Superior temporal gyrus (tissue), 1 donor: ENCODE measurements around the gene TRERF1.

Experiments used
- DNase-seq: peaks from one replicate; pipeline ENCODE4 v3.0.0-alpha.2; 2016; ENCODE audit errors: extremely low spot score

TRERF1 gene

DNA sequence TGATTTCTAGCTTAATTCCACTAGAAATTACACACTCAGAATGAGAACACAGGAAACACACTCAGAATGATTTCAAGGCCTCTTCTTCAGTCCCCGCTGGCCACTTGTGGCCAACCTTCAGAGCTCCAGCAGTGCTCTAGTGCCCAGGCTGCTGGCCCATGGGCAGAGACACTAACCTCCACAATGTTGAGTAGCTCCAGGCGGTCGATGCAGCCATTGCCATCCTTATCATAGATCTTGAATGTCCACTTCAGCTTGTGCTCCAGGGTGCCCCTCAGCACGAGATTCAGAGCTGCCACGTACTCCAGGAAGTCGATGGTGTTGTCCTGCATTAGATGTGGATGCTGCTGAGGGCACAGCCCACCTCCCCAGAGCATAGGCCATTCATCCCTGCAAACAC is 263.3 kb downstream of the TRERF1 start:
- no peak for DNase-seq

DNA sequence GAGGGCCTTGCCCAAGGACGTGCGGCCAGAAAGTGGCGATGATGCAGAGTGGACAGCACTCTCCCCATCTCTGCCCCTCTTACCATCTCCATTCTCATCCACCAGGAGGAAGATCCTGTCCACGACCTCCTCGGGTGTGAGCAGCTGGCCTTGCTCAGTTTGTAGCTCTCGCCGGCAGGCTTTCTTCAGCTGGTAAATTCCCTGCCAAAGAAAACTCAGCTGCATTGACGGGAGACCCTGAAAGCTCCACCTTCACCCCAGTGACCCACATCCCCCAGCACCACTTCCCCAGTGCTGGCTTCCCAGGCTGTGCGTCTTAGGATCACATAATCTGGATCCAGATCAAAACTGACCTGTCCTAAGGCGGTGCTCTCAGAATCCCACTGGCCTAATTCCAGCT is 266.1 kb downstream of the TRERF1 start:
- no peak for DNase-seq

DNA sequence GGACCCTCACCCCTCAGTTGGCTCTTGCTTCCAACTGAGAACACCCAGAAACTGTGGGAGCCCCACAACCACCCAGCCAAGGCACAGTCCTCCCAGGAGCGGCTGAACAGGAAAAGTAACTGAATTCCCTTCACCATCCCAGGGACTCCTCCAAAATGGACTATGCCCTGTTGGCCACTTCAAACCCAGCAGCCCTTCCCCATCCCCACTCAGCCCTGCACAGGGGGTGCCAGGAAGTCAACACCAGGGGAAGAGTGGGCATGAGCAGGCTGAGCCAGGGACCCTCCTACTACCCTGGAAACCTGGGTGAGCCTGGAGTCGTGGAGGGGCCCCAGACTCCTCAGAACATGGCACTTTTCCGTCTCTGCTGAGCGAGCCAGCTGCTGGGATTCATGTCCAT is 267.3 kb downstream of the TRERF1 start:
- no peak for DNase-seq

- DNase-seq, result no peak
Observed at GRCh38 chr6:42182101-42182500, 269.6 kb downstream of the TRERF1 start.

GRCh38 chr6:42179945-42180313 is 271.8 kb downstream of the TRERF1 start:
- no peak for DNase-seq

DNA sequence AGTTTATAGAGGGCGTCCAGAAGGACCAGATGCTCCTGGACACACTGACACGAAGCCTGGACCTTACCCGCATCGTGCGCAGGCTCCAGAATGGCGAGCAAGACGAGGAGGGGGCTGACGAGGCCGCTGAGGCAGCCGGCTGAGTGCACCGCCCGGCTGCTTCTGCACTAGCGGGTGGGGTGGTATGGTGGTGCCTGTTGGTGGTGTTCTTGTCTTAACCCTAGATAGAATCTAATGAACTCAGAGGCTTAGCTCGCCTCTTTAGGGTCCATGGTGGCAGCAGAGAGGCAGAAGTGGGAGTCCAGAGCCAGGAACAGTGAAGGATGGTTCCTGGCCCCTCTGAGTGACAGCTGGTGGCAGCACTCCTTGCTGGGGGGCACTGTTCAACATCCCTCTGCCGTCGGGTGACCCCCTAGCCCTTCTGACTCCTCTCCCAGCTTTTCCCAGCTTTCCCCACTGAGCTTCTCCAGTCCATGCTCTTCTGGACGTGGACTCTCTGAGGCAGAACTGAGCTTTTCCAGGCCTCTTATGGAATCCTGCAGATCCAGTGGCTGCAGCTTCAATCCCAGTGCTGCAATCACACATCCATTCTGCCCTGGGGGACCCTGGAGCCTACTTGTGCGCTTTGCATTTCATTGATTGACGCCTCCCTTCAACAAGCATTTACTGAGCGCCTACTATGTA is 272.3 kb downstream of the TRERF1 start:
- no peak for DNase-seq

- no peak for DNase-seq
Observed at GRCh38 chr6:42177514-42178364, 274.0 kb downstream of the TRERF1 start.

DNA sequence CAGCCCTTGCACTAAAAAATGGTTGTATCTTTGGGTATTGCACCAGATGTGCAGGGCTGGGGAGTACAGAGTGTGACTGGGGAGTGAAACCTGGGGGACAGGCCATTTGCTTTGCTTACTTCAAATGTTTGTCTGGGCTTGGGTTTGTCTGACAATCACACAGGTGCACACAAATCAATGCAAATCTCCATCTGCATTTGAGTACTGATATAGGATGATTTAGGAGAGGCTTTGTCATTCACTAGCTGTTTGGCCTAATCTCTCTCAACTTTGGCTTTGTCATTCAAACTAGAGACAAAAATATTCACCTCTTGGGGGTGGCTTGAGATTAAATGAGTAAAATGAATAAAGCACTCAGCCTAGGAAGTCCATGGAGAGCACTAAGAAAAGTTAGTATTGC is 274.7 kb downstream of the TRERF1 start:
- DNase-seq, result no peak

DNA sequence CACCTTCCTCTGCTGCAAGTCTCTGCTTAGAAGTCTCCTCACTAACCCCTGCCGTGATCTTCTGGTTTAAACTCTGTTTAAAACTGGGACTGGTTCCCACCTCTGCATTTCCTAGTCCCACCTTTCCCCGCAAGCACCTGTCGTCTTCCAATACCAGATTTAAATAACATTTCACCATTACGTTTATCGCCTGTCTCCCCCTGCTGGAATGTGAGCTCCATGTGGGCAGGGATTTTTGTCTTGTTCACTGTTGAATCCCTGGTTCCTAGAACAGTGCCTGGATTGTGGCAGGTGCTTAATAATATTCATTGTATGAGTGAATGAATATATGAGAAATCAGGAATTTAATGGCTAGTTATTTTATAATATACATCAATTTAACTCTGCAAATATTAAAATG is 275.9 kb downstream of the TRERF1 start:
- no peak for DNase-seq
